Measurements from ENCODE around the gene PTPRJ. TPM values are rescaled to one million over a fixed set of nuclear protein-coding genes. Genes with fewer than 3 reads are reported as not detected.

PTPRJ gene
- total RNA-seq, 1 experiment from 2014 or later: 12.1 TPM

DNA sequence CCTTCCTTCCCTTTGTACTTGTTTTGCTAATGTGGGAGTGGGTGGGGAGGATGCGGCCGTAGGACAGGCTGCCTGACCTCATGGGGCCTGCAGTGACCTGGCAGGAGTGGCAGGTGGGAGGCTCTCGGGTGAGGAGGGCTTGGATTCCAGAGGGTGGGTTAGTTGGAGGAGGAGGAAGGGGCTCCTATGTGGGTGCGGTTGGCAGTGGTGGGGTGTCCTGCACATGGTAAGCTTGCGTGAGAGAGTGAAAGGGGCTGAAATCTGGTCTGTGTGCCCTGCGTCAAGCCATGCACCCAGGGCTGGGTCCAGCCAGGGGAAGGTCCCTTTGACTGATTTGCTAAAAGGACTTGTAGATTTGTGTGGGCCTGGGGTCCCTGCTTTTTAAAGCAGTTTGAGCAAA lies 145.5 kb downstream of the PTPRJ start:
- CTCF ChIA-PET: no interaction called here
- no peaks in the 10 kb centered on the region for H3K4me1 ChIP-seq (ENCODE audit: insufficient read depth, low read length, poor library complexity, severe bottlenecking)
- POLR2A ChIA-PET (ENCODE audit: low non-redundant PET): no interaction called here
- H3K36me3 ChIP-seq (ENCODE audit: insufficient read depth, low read length, poor library complexity, severe bottlenecking): no peaks in the 10 kb centered on the region
- H3K27me3 ChIP-seq (replicated peaks; ENCODE audit: insufficient read depth, low read depth, low read length, poor library complexity): no peaks in the 10 kb centered on the region
- intact Hi-C loops (cut with micrococcal nuclease; ENCODE audit: unreplicated experiment): no loop called here
- TF ChIP-seq CTCF (conservative IDR thresholded peaks at IDR 0.05; ENCODE audit: low read depth, low read length): no peak
- no peak for TF ChIP-seq EZH2 (IDR thresholded peaks at IDR 0.05; ENCODE audit: borderline replicate concordance, low read depth, low read length, poor library complexity, severe bottlenecking)
- BruUV-seq (replicated peaks): no TSS peak
- no peak overlapping the region for H3K4me3 ChIP-seq (ENCODE audit: low read depth, low read length, poor library complexity, severe bottlenecking)
- no peak overlapping the region for H3K27ac ChIP-seq (ENCODE audit: low read depth, low read length, poor library complexity, severe bottlenecking)
- no peak for DNase-seq (ENCODE audit: low spot score)
- H3K9me3 ChIP-seq (ENCODE audit: low read depth, low read length, poor library complexity, severe bottlenecking): no peaks in the 10 kb centered on the region

GRCh38 chr11:48127521-48128183 lies 147.3 kb downstream of the PTPRJ start:
- Histone ChIP-seq H3K27me3 (replicated peaks; ENCODE audit: insufficient read depth, low read depth, low read length, poor library complexity) (no peaks in the 10 kb centered on the region), H3K36me3 (ENCODE audit: insufficient read depth, low read length, poor library complexity, severe bottlenecking) (no peaks in the 10 kb centered on the region), H3K9me3 (ENCODE audit: low read depth, low read length, poor library complexity, severe bottlenecking) (no peaks in the 10 kb centered on the region), H3K4me3 (ENCODE audit: low read depth, low read length, poor library complexity, severe bottlenecking) (no peak overlapping the region), H3K4me1 (ENCODE audit: insufficient read depth, low read length, poor library complexity, severe bottlenecking) (no peaks in the 10 kb centered on the region), H3K27ac (ENCODE audit: low read depth, low read length, poor library complexity, severe bottlenecking) (no peak overlapping the region)
- CTCF ChIA-PET: no interaction called here
- intact Hi-C loops (cut with micrococcal nuclease; ENCODE audit: unreplicated experiment): no loop called here
- POLR2A ChIA-PET (ENCODE audit: low non-redundant PET): no interaction called here
- BruUV-seq (replicated peaks): no TSS peak
- TF ChIP-seq CTCF (conservative IDR thresholded peaks at IDR 0.05; ENCODE audit: low read depth, low read length) (no peak), EZH2 (IDR thresholded peaks at IDR 0.05; ENCODE audit: borderline replicate concordance, low read depth, low read length, poor library complexity, severe bottlenecking) (no peak)
- no peak for DNase-seq (ENCODE audit: low spot score)

DNA sequence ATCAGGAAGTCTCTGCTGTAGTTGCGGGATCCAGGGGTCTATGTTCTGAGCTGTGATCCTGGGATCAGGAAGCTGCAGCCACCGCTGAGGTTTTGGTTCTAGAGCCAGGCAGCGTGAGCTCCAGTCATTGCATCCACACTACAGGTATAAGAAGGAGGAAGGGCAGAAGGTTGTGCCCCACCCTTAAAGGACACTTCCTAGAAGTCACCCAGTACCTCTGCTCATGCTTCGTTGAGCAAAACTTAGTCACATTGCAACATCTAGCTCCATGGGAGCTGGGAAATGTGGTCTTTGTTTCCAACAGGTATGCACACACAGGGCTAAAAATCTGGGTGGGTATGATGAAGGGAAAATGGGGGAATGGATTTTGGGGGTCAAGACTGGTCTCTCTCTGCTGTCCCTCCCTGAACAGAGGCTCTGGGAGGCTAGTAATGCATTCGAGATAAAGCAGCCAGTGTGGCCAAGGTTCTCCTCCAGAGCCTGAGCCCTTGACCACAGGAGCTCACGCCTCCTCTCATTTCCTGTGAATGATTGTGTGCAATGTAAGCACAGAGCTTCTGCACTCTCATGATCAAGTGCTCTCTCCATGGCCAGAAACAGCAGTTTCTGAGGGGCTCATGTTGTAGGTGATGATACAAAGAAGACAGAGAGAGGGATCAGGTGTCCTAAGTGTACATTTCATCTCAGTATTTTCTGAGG lies 149.5 kb downstream of the PTPRJ start:
- H3K27me3 ChIP-seq (replicated peaks; ENCODE audit: insufficient read depth, low read depth, low read length, poor library complexity): no peaks in the 10 kb centered on the region
- POLR2A ChIA-PET (ENCODE audit: low non-redundant PET): no interaction called here
- no peaks in the 10 kb centered on the region for H3K9me3 ChIP-seq (ENCODE audit: low read depth, low read length, poor library complexity, severe bottlenecking)
- no peak for TF ChIP-seq EZH2 (IDR thresholded peaks at IDR 0.05; ENCODE audit: borderline replicate concordance, low read depth, low read length, poor library complexity, severe bottlenecking)
- no peak for TF ChIP-seq CTCF (conservative IDR thresholded peaks at IDR 0.05; ENCODE audit: low read depth, low read length)
- H3K36me3 ChIP-seq (ENCODE audit: insufficient read depth, low read length, poor library complexity, severe bottlenecking): no peaks in the 10 kb centered on the region
- intact Hi-C loops (cut with micrococcal nuclease; ENCODE audit: unreplicated experiment): no loop called here
- no peak overlapping the region for H3K27ac ChIP-seq (ENCODE audit: low read depth, low read length, poor library complexity, severe bottlenecking)
- no peak overlapping the region for H3K4me3 ChIP-seq (ENCODE audit: low read depth, low read length, poor library complexity, severe bottlenecking)
- no peaks in the 10 kb centered on the region for H3K4me1 ChIP-seq (ENCODE audit: insufficient read depth, low read length, poor library complexity, severe bottlenecking)
- no TSS peak for BruUV-seq (replicated peaks)
- CTCF ChIA-PET: no interaction called here
- DNase-seq (ENCODE audit: low spot score): no peak

Data from A673 (cell line).